ENCODE measurements around the gene EPSTI1. TPM values are rescaled to one million over a fixed set of nuclear protein-coding genes. Genes with fewer than 3 reads are reported as not detected.

EPSTI1 gene
- total RNA-seq, 2 experiments from 2014 or later: 8.4 to 9.7 TPM

DNA sequence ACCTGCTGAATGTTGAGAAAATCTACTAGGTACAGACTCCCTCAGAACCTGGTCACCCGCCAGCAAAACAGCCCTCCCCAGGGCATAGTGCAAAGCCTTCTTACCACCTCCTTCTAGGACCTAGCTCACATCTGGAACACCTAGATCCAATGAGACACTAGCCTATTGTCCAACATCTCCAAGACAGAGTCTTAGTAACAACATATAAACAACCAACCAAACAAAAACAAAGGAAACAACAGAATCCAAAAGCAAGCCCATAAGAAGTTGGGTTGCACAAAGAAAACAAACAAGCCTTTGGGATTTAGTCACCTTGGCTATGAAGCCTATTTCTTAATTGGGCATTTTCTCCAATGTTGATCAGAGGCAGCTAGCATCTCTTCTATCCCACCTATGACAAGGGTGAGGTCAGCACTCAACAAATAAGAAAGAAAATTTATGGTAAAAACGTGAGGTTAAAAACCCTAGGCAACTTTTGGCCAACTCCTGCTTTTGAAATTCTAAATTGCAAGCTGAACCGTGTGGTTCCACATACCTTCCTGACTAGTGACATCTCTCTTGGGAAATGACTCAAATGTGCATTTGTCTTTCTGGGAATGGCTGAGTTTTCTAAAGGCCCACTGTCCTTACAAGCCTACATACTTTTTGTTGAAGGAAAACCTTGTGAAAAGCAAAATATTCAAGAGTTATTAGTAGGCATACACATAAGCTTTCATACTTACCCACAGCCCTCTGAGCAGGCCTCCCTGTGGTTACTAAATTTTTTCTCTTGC, 144.0 kb downstream of the EPSTI1 start:
- TF ChIP-seq, protein P1, sequence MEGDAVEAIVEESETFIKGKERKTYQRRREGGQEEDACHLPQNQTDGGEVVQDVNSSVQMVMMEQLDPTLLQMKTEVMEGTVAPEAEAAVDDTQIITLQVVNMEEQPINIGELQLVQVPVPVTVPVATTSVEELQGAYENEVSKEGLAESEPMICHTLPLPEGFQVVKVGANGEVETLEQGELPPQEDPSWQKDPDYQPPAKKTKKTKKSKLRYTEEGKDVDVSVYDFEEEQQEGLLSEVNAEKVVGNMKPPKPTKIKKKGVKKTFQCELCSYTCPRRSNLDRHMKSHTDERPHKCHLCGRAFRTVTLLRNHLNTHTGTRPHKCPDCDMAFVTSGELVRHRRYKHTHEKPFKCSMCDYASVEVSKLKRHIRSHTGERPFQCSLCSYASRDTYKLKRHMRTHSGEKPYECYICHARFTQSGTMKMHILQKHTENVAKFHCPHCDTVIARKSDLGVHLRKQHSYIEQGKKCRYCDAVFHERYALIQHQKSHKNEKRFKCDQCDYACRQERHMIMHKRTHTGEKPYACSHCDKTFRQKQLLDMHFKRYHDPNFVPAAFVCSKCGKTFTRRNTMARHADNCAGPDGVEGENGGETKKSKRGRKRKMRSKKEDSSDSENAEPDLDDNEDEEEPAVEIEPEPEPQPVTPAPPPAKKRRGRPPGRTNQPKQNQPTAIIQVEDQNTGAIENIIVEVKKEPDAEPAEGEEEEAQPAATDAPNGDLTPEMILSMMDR (IDR thresholded peaks at IDR 0.05): no peak
- ChIA-PET POLR2A (no interaction called here), CTCF (no interaction called here)
- H3K4me1 Mint-ChIP-seq (ENCODE audit: low read depth): no peaks in the 10 kb centered on the region
- H3K27ac Mint-ChIP-seq: no peak overlapping the region
- ATAC-seq (no peak), DNase-seq (no peak)
- H3K27me3 Mint-ChIP-seq: peaks cover 10% of the 10 kb centered on the region
- no peaks in the 10 kb centered on the region for H3K36me3 Mint-ChIP-seq (ENCODE audit: low read depth)
- intact Hi-C loops (cut with micrococcal nuclease): no loop called here
- H3K9me3 Mint-ChIP-seq: no peaks in the 10 kb centered on the region
- H3K4me3 Mint-ChIP-seq: no peak overlapping the region

DNA sequence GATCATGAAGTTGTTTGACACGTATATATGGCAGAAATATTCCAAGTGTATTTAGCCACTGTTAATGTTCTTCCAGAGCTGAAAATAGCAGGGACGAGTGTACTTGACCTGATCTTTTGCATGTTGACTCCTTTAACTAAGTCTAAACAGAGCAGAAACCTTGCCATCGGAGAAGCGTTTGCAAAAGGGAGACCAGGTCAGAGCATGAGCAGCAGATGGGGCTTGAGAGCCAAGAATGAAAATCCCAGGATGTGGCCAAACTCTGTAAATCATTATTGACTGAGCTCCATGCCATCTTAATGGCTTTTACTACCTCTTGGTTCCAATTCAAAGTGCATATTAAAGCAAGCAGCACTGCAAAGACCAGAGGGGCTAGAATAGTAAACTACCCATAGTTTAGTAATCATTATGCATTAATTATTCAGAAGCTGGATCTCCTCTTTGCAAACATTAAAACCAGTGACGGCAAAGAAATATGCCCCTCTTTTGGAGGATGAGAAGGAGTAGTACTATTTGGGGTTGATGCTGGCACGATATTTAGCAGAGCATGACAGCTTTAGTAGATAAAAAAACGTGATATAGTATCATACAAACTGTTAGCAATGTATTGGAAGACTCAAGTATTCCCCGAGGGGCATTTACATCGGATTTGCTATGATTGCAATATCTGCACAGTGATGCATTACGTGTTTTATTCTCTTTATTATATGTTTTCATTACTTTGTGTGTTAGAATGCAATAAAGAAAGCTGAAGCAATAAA, 154.9 kb downstream of the EPSTI1 start:
- CTCF ChIA-PET: interaction anchor here (0.6 kb wide), 1 partner anchor 239 kb away, joined by 3 read pairs; no protein-coding TSS in a partner anchor
- no peak overlapping the region for H3K27ac Mint-ChIP-seq
- POLR2A ChIA-PET: interaction anchor here (0.7 kb wide), 2 partner anchors 45 to 273 kb away, joined by 3 read pairs; no protein-coding TSS in a partner anchor
- H3K9me3 Mint-ChIP-seq: no peaks in the 10 kb centered on the region
- no peaks in the 10 kb centered on the region for H3K36me3 Mint-ChIP-seq (ENCODE audit: low read depth)
- DNase-seq: no peak
- peaks cover 3% of the 10 kb centered on the region for H3K4me1 Mint-ChIP-seq (ENCODE audit: low read depth)
- ATAC-seq: no peak
- intact Hi-C loops (cut with micrococcal nuclease): no loop called here
- TF ChIP-seq, protein P1 (IDR thresholded peaks at IDR 0.05): no peak
- peaks cover 6% of the 10 kb centered on the region for H3K27me3 Mint-ChIP-seq
- no peak overlapping the region for H3K4me3 Mint-ChIP-seq

Other genes starting within 250 kb of the EPSTI1 start
- gene FAM216B, start 210.7 kb downstream of the EPSTI1 start, total RNA-seq: not detected
- 10 to 100 TPM in 1 of 2 experiments, 1 to 10 TPM in 1; 8.9 to 10.6 TPM for gene DNAJC15, start 31.3 kb upstream of the EPSTI1 start, total RNA-seq